A673 (cell line): ENCODE measurements around the gene PFDN4. TPM values are rescaled to one million over a fixed set of nuclear protein-coding genes. Genes with fewer than 3 reads are reported as not detected.
"Not testable (repeated sequence)": the region's sequence is repeated elsewhere in the genome, so short reads cannot be mapped to it uniquely, and the experiment has no call there.

ENCODE experiments used
- BruUV-seq: library from RNA; stranded (reverse); fragments of 400-500 nt; replicated peaks from 2 replicates; lab custom pipeline; 2021; lab: Mats Ljungman, UMichigan
- CTCF ChIA-PET: fragments of 300-600 bp; sonication (Branson Sonifier 250); formaldehyde crosslinking; loops from one replicate; lab custom pipeline; 2022; ENCODE audit warnings: antibody characterized with exemption; lab: Charles Lee
- POLR2A ChIA-PET: fragments of 300-600 bp; sonication (Branson Sonifier 250); formaldehyde crosslinking; loops from one replicate; lab custom pipeline; 2022; ENCODE audit warnings: antibody characterized with exemption; ENCODE audit not compliant: low non-redundant PET; lab: Charles Lee
- DNase-seq: peaks from one replicate; pipeline ENCODE4 v3.0.0-alpha.2; 2015; ENCODE audit warnings: low spot score
- H3K27ac ChIP-seq: fragments of 200-600 bp; sonication (generic); 2 replicates; pipeline ENCODE4 v1.5.1; 2016; ENCODE audit warnings: mixed run types, low read depth, mild to moderate bottlenecking, mixed read lengths, antibody characterized with exemption, low read length; ENCODE audit not compliant: poor library complexity, severe bottlenecking
- H3K27me3 ChIP-seq: fragments of 200-600 bp; sonication (generic); replicated peaks from 2 replicates; pipeline ENCODE4 v1.6.1; 2017; ENCODE audit warnings: mixed run types, low read depth, mild to moderate bottlenecking, mixed read lengths, antibody characterized with exemption, low read length; ENCODE audit not compliant: insufficient read depth, poor library complexity
- H3K36me3 ChIP-seq: fragments of 200-600 bp; sonication (generic); 2 replicates; pipeline ENCODE4 v1.6.1; 2016; ENCODE audit warnings: mixed run types, mild to moderate bottlenecking, mixed read lengths, antibody characterized with exemption, low read length; ENCODE audit not compliant: insufficient read depth, poor library complexity, severe bottlenecking
- H3K4me1 ChIP-seq: fragments of 200-600 bp; sonication (generic); 2 replicates; pipeline ENCODE4 v1.6.1; 2017; ENCODE audit warnings: mixed run types, mild to moderate bottlenecking, mixed read lengths, antibody characterized with exemption, low read length; ENCODE audit not compliant: insufficient read depth, poor library complexity, severe bottlenecking
- H3K4me3 ChIP-seq: fragments of 200-600 bp; sonication (generic); 2 replicates; pipeline ENCODE4 v1.5.1; 2016; ENCODE audit warnings: low read depth, mixed run types, mild to moderate bottlenecking, mixed read lengths, low read length; ENCODE audit not compliant: poor library complexity, severe bottlenecking
- H3K9me3 ChIP-seq: fragments of 200-600 bp; sonication (generic); 2 replicates; pipeline ENCODE4 v1.6.1; 2016; ENCODE audit warnings: mixed run types, low read depth, mild to moderate bottlenecking, mixed read lengths, antibody characterized with exemption, low read length; ENCODE audit not compliant: poor library complexity, severe bottlenecking
- EZH2 ChIP-seq: fragments of 200-600 bp; sonication (generic); IDR thresholded peaks from 2 replicates; pipeline ENCODE4 v1.6.1; 2017; ENCODE audit warnings: borderline replicate concordance, low read depth, mild to moderate bottlenecking, mixed read lengths, antibody characterized with exemption, low read length; ENCODE audit not compliant: poor library complexity, severe bottlenecking
- intact Hi-C: fragments of 100-400 bp; cut with micrococcal nuclease; formaldehyde crosslinking; loops from one replicate; pipeline ENCODE4 v1.10.0; 2022; ENCODE audit not compliant: unreplicated experiment
- total RNA-seq: library from RNA; stranded (reverse); gene quantifications from 2 replicates; pipeline ENCODE4 v1.2.3, GENCODE V29; 2021
- TF ChIP-seq, protein P1 (sequence below): fragments of 300-800, 200-600 bp; sonication (generic); conservative IDR thresholded peaks from 2 replicates; pipeline ENCODE4 v1.5.1; 2017; ENCODE audit warnings: low read depth, mild to moderate bottlenecking, antibody characterized with exemption, low read length, moderate library complexity, mixed read lengths

Gene PFDN4
- total RNA-seq, 1 experiment from 2014 or later = 76.0 TPM

DNA sequence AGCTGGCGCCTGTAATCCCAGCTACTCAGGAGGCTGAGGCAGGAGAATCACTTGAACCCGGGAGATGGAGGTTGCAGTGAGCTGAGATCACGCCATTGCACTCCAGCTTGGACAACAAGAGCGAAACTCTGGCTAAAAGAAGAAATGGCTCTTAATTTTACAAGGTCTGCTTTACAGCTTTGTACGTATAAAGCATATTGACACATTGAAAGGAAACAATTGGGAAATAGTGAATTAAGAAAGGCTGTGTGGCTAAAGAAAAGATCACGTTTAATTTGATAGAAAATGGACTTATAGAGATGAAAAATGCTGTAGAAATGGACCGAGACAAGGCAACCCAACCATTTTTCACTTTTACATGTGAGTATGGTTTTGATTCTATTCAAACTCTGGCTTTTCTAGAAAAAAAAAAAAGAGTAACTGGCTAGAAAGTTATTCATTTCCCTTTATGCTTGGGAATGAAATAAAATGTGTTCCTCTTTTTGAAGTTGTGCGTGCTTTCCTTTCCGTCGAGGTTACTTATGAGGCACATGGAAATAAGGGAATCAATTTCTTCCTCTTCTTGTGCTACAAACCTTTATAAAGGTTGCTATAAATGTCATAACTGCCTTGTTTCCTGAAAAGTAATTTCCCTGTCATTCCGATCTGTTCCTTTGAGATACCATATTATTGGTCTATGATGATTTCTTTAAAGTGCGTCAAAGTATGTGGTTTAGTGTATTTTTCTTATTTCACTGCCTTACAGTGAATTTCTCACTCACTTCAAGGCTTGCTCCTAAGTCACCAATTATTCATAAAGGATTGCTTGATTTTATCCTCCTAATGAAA is 29.4 kb downstream of the PFDN4 start:
- H3K4me1 ChIP-seq = no peaks in the 10 kb centered on the region
- BruUV-seq = no TSS peak
- ChIA-PET POLR2A (no interaction called here), CTCF (no interaction called here)
- intact Hi-C loops = no loop called here
- no peaks in the 10 kb centered on the region for H3K9me3 ChIP-seq
- TF ChIP-seq EZH2 = no peak
- TF ChIP-seq, protein P1, sequence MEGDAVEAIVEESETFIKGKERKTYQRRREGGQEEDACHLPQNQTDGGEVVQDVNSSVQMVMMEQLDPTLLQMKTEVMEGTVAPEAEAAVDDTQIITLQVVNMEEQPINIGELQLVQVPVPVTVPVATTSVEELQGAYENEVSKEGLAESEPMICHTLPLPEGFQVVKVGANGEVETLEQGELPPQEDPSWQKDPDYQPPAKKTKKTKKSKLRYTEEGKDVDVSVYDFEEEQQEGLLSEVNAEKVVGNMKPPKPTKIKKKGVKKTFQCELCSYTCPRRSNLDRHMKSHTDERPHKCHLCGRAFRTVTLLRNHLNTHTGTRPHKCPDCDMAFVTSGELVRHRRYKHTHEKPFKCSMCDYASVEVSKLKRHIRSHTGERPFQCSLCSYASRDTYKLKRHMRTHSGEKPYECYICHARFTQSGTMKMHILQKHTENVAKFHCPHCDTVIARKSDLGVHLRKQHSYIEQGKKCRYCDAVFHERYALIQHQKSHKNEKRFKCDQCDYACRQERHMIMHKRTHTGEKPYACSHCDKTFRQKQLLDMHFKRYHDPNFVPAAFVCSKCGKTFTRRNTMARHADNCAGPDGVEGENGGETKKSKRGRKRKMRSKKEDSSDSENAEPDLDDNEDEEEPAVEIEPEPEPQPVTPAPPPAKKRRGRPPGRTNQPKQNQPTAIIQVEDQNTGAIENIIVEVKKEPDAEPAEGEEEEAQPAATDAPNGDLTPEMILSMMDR = no peak
- no peak overlapping the region for H3K27ac ChIP-seq
- H3K36me3 ChIP-seq = no peaks in the 10 kb centered on the region
- H3K4me3 ChIP-seq = no peak overlapping the region
- H3K27me3 ChIP-seq = no peaks in the 10 kb centered on the region
- DNase-seq = no peak

DNA sequence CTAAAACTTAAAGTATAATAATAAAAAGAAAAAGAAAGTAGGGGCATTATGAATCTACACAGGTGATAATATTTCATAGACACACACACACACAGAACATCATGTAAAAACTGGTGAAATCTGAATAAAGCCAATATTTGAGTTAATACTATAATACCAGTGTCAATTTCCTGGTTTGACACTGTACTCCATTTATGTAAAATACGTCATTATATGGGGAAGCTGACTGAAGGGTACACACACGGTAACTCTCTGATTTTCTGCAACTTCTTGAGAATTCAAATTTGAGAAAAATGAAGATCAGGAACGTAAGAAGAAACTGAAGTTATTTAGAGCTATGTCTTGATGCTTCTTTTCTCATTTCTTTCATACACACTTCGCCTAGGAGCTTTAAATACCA is 36.2 kb downstream of the PFDN4 start:
- CTCF ChIA-PET = no interaction called here
- no peaks in the 10 kb centered on the region for H3K9me3 ChIP-seq

DNA sequence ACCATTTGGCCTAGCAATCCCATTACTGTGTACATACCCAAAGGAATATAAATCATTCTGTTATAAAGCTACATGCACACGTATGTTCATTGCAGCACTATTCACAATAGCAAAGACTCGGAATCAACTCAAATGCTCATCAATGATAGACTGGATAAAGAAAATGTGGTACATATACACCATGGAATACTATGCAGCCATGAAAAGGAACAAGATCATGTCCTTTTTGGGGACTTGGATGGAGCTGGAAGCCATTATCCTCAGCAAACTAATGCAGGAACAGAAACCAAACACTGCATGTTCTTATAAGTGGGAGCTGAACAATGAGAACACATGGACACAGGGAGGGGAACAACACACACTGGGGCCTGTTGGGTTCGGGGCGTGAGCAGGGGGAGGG is 40.8 kb downstream of the PFDN4 start:
- intact Hi-C loops, DNase-seq, BruUV-seq, CTCF ChIA-PET, H3K27ac ChIP-seq, H3K4me1 ChIP-seq, H3K9me3 ChIP-seq, POLR2A ChIA-PET, H3K4me3 ChIP-seq, H3K36me3 ChIP-seq, H3K27me3 ChIP-seq: not testable (repeated sequence)

More for the DNA sequence above, 36.2 kb downstream of the PFDN4 start:
- intact Hi-C loops = no loop called here
- no peaks in the 10 kb centered on the region for H3K27me3 ChIP-seq
- H3K27ac ChIP-seq = no peak overlapping the region
- H3K4me3 ChIP-seq = no peak overlapping the region
- POLR2A ChIA-PET = no interaction called here
- BruUV-seq = no TSS peak
- no peak for DNase-seq
- no peaks in the 10 kb centered on the region for H3K36me3 ChIP-seq
- no peaks in the 10 kb centered on the region for H3K4me1 ChIP-seq
- TF ChIP-seq, protein P1 = no peak
- TF ChIP-seq EZH2 = no peak
